Activated T-helper 17 cell treated with anti-CD3 and anti-CD28 coated beads, Interleukin-2, amount 50 U/mL, for 72 hours (primary cell): Measurements from ENCODE around the gene ALS2CL. TPM values are rescaled to one million over a fixed set of nuclear protein-coding genes. Genes with fewer than 3 reads are reported as not detected.

ENCODE experiments used
- total RNA-seq, 2 donors: library from RNA; stranded (reverse); gene quantifications; one replicate each; pipeline ENCODE4 v1.2.3, GENCODE V29; 2022

The ALS2CL gene
- total RNA-seq, 2 donors from 2014 or later = 0.69 to 5.2 TPM

Other genes starting within 250 kb of the ALS2CL start
- gene LTF, start 228.8 kb downstream of the ALS2CL start, total RNA-seq = not detected
- gene RTP3, start 195.7 kb downstream of the ALS2CL start, total RNA-seq = not detected
- gene LRRC2, start 127.4 kb downstream of the ALS2CL start, total RNA-seq = not detected
- not detected for gene FAM240A, start 81.2 kb downstream of the ALS2CL start, total RNA-seq
- under 1 TPM; 0.15 to 0.53 TPM for gene TMIE, start 7.7 kb upstream of the ALS2CL start, total RNA-seq
- under 1 TPM in 1 of 2 donors, not detected in 1; 0.11 TPM for gene PRSS50, start 24.2 kb upstream of the ALS2CL start, total RNA-seq
- not detected for gene MYL3, start 169.8 kb upstream of the ALS2CL start, total RNA-seq
- not detected for gene PTH1R, start 184.0 kb upstream of the ALS2CL start, total RNA-seq